B cell (primary cell): Measurements from ENCODE around the gene PPFIA4. TPM values are rescaled to one million over a fixed set of nuclear protein-coding genes. Genes with fewer than 3 reads are reported as not detected.

Source experiments
- ATAC-seq: fragments of 200-7000 bp; cut with Tn5 transposase; one replicate; pipeline ENCODE4 v1.10.0; 2021; ENCODE audit warnings: low read depth, mild to moderate bottlenecking, moderate number of reproducible peaks, moderate library complexity
- CTCF ChIA-PET: fragments of 350-600 bp; sonication (Branson Sonifier 250); formaldehyde crosslinking; loops from one replicate; lab custom pipeline; 2021; ENCODE audit warnings: antibody characterized with exemption, inconsistent platforms; lab: Charles Lee
- POLR2A ChIA-PET: fragments of 350-600 bp; sonication (Branson Sonifier 250); formaldehyde crosslinking; loops from one replicate; lab custom pipeline; 2021; ENCODE audit warnings: antibody characterized with exemption; lab: Charles Lee
- DNase-seq: peaks from one replicate; pipeline ENCODE4 v3.0.0; 2013
- H2AFZ ChIP-seq: 2 replicates; pipeline ENCODE4 v1.6.1; 2012; ENCODE audit warnings: mild to moderate bottlenecking, low read depth, low read length; ENCODE audit not compliant: insufficient read depth, poor library complexity, severe bottlenecking
- H3K27ac ChIP-seq, 2 donors: 1 replicate in 1 of 2; 2 replicates in 1 of 2; pipeline ENCODE4 v1.5.1; 2012 to 2013; ENCODE audit warnings: low read length in 2 of 2, mild to moderate bottlenecking in 2 of 2, moderate library complexity in 1 of 2
- H3K27me3 ChIP-seq, 4 experiments: fragments of 200-600 bp in 1 of 4; sonication (generic) in 1 of 4; replicated peaks in 1 of 4; 1 replicate in 2 of 4; 2 replicates in 2 of 4; pipeline versions ENCODE4 v1.6.1 to v1.7.0; 2013 to 2016; ENCODE audit warnings: low read length in 3 of 4, mild to moderate bottlenecking in 2 of 4, mixed read lengths in 1 of 4, moderate library complexity in 1 of 4; ENCODE audit not compliant: insufficient read depth in 4 of 4, control insufficient read depth in 3 of 4; ENCODE audit errors: control extremely low read depth in 1 of 4
- H3K36me3 ChIP-seq, 2 experiments: replicated peaks in 1 of 2; 1 replicate in 1 of 2; 2 replicates in 1 of 2; pipeline versions ENCODE4 v1.6.1 to v1.7.1; 2013; ENCODE audit warnings: low read length in 1 of 2; ENCODE audit not compliant: insufficient read depth in 2 of 2, control insufficient read depth in 1 of 2; ENCODE audit errors: control extremely low read depth in 1 of 2, extremely low read depth in 1 of 2
- H3K4me1 ChIP-seq, 2 donors: fragments of 200-600 bp in 1 of 2; sonication (generic) in 1 of 2; 1 replicate in 1 of 2; 2 replicates in 1 of 2; pipeline versions ENCODE4 v1.5.1 to v1.6.1; 2013 to 2017; ENCODE audit warnings: low read length in 2 of 2; ENCODE audit not compliant: control insufficient read depth in 2 of 2, insufficient read depth in 2 of 2
- H3K4me2 ChIP-seq: replicated peaks from 2 replicates; pipeline ENCODE3; 2012; ENCODE audit warnings: mild to moderate bottlenecking, low read depth, low read length; ENCODE audit not compliant: poor library complexity, severe bottlenecking
- H3K4me3 ChIP-seq, 5 experiments: fragments of 200-600 bp in 1 of 5; sonication (generic) in 1 of 5; 1 replicate in 3 of 5; 2 replicates in 2 of 5; pipeline versions ENCODE4 v1.5.1 to v1.7.0; 2011 to 2016; ENCODE audit warnings: low read length in 4 of 5, mild to moderate bottlenecking in 4 of 5, low read depth in 2 of 5, control low read depth in 1 of 5, moderate library complexity in 1 of 5; ENCODE audit not compliant: insufficient read depth in 1 of 5; ENCODE audit errors: control extremely low read depth in 1 of 5, extremely low read depth in 1 of 5
- H3K79me2 ChIP-seq: fragments of 200-600 bp; sonication (generic); one replicate; pipeline ENCODE4 v1.6.0; 2016; ENCODE audit warnings: low read length; ENCODE audit not compliant: control insufficient read depth, insufficient read depth
- H3K9ac ChIP-seq: fragments of 200-600 bp; sonication (generic); 2 replicates; pipeline ENCODE4 v1.6.1; 2017; ENCODE audit warnings: mild to moderate bottlenecking, low read length, moderate library complexity
- H3K9me3 ChIP-seq, 3 donors: one replicate each; pipeline versions ENCODE4 v1.6.1 to v1.7.1; 2013; ENCODE audit warnings: low read length in 2 of 3; ENCODE audit not compliant: control insufficient read depth in 2 of 3, insufficient read depth in 1 of 3; ENCODE audit errors: control extremely low read depth in 1 of 3
- H4K20me1 ChIP-seq: 2 replicates; pipeline ENCODE4 v1.6.0; 2012; ENCODE audit warnings: mild to moderate bottlenecking, low read length; ENCODE audit not compliant: insufficient read depth, control insufficient read depth, poor library complexity, severe bottlenecking
- H3K27ac Mint-ChIP-seq: one replicate; pipeline ENCODE4 v1.8.0; 2021; ENCODE audit warnings: mixed read lengths
- H3K27me3 Mint-ChIP-seq: one replicate; pipeline ENCODE4 v1.8.0; 2021; ENCODE audit warnings: mixed read lengths
- H3K4me1 Mint-ChIP-seq: one replicate; pipeline ENCODE4 v1.8.0; 2021; ENCODE audit warnings: mixed read lengths
- H3K4me3 Mint-ChIP-seq: one replicate; pipeline ENCODE4 v1.8.0; 2021; ENCODE audit warnings: mixed read lengths
- H3K9me3 Mint-ChIP-seq: one replicate; pipeline ENCODE4 v1.8.0; 2022; ENCODE audit warnings: mixed read lengths; ENCODE audit not compliant: insufficient read depth
- EZH2 ChIP-seq: IDR thresholded peaks from 2 replicates; pipeline ENCODE4 v1.6.1; 2012; ENCODE audit warnings: borderline replicate concordance, low read depth, mild to moderate bottlenecking, moderate library complexity, low read length; ENCODE audit not compliant: insufficient read depth, poor library complexity, severe bottlenecking
- WGBS: methylation state at CpG from one replicate; pipeline ENCODE4 v1.1.5; 2013; ENCODE audit warnings: missing lambda C conversion rate; ENCODE audit not compliant: insufficient coverage; 5-methylcytosine and 5-hydroxymethylcytosine counted together
- intact Hi-C: fragments of 100-400 bp; cut with micrococcal nuclease; formaldehyde crosslinking; loops from one replicate; pipeline ENCODE4 v1.10.0; 2022
- polyA plus RNA-seq: library from polyadenylated mRNA; depleted of rRNA; stranded (reverse); fragments of >200 nt; gene quantifications from 2 replicates; pipeline ENCODE4 v1.2.3, GENCODE V29; 2012
- total RNA-seq, 2 donors: library from RNA; stranded (reverse); fragments of 120-200 nt in 1 of 2; gene quantifications; 1 replicate in 1 of 2; 2 replicates in 1 of 2; pipeline versions ENCODE4 v1.2.3 to v1.2.4, GENCODE V29; 2013 to 2022
- TF ChIP-seq, protein P1 (sequence below): fragments of 200-600 bp; IDR thresholded peaks from one replicate; pipeline ENCODE4 v1.8.0; 2022; ENCODE audit warnings: antibody characterized with exemption, mild to moderate bottlenecking

Gene PPFIA4
- total and polyA plus RNA-seq, 2 donors (not counting 1 experiment from before 2014, with no cell fraction given) = 0.09 to 0.62 TPM

DNA sequence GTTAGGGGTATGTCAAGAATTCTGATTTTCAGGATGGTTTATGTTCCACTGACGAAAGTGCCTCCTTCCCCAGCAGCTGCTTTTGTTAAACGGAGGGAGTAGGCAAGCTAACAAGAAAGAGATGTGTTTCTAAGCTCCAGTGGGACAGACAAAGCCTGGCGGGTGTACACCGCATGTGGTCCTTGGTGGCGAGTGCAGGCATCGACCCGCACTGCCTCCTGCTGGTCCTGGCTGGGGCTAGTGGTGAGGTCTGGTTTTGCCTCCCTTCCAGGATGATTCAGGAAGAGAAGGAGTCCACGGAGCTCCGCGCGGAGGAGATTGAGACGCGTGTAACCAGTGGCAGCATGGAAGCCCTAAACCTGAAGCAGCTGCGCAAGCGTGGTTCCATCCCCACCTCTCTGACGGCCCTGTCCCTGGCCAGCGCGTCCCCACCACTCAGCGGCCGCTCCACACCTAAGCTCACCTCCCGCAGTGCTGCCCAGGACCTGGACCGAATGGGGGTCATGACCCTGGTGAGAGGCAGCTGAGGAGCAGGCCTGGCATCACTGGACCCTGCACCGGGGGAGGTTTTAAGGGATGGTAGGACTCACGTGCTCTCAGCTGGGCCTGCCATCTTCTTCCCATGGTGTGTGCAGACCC, 29.0 kb downstream of the PPFIA4 start:
- intact Hi-C loops = no loop called here
- no peak overlapping the region for H3K4me2 ChIP-seq
- Mint-ChIP-seq H3K27me3 (peaks cover 38% of the 10 kb centered on the region), H3K9me3 (no peaks in the 10 kb centered on the region), H3K27ac (no peak overlapping the region), H3K4me3 (no peak overlapping the region), H3K4me1 (no peaks in the 10 kb centered on the region)
- DNase-seq (no peak), ATAC-seq (no peak)
- CTCF ChIA-PET = interaction anchor here (1.2 to 3.1 kb wide), 2 partner anchors 10 to 16 kb away, joined by 4 to 9 read pairs; no protein-coding TSS in a partner anchor
- H3K27ac ChIP-seq = no peak overlapping the region
- peaks cover 0 to 9% (median 0%) of the 10 kb centered on the region in 4 experiments for H3K27me3 ChIP-seq
- no peak overlapping the region for H3K4me3 ChIP-seq
- H3K9ac ChIP-seq = no peak overlapping the region
- H3K79me2 ChIP-seq = no peaks in the 10 kb centered on the region
- no peak for TF ChIP-seq EZH2
- TF ChIP-seq, protein P1, sequence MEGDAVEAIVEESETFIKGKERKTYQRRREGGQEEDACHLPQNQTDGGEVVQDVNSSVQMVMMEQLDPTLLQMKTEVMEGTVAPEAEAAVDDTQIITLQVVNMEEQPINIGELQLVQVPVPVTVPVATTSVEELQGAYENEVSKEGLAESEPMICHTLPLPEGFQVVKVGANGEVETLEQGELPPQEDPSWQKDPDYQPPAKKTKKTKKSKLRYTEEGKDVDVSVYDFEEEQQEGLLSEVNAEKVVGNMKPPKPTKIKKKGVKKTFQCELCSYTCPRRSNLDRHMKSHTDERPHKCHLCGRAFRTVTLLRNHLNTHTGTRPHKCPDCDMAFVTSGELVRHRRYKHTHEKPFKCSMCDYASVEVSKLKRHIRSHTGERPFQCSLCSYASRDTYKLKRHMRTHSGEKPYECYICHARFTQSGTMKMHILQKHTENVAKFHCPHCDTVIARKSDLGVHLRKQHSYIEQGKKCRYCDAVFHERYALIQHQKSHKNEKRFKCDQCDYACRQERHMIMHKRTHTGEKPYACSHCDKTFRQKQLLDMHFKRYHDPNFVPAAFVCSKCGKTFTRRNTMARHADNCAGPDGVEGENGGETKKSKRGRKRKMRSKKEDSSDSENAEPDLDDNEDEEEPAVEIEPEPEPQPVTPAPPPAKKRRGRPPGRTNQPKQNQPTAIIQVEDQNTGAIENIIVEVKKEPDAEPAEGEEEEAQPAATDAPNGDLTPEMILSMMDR = no peak
- no peaks in the 10 kb centered on the region for H3K4me1 ChIP-seq
- H3K36me3 ChIP-seq = no peaks in the 10 kb centered on the region
- no peaks in the 10 kb centered on the region for H3K9me3 ChIP-seq
- POLR2A ChIA-PET = no interaction called here
- no peak overlapping the region for H2AFZ ChIP-seq
- 98% methylated on average over 23 of the region's 24 CpGs for WGBS
- no peaks in the 10 kb centered on the region for H4K20me1 ChIP-seq

GRCh38 chr1:203056012-203056411, 29.7 kb downstream of the PPFIA4 start:
- TF ChIP-seq, protein P1 = no peak
- no peak for TF ChIP-seq EZH2

More at GRCh38 chr1:203056012-203056411, 29.7 kb downstream of the PPFIA4 start:
- ATAC-seq (no peak), DNase-seq (no peak)
- Histone ChIP-seq H3K9ac (no peak overlapping the region), H3K27ac (no peak overlapping the region), H3K9me3 (no peaks in the 10 kb centered on the region), H3K79me2 (no peaks in the 10 kb centered on the region), H3K4me1 (no peaks in the 10 kb centered on the region), H2AFZ (no peak overlapping the region), H3K4me2 (no peak overlapping the region), H3K27me3 (peaks cover 0 to 9% (median 0%) of the 10 kb centered on the region in 4 experiments), H3K4me3 (no peak overlapping the region), H4K20me1 (no peaks in the 10 kb centered on the region), H3K36me3 (no peaks in the 10 kb centered on the region)
- CTCF ChIA-PET = interaction anchor here (3.1 kb wide), 1 partner anchor 17 kb away, joined by 9 read pairs; no protein-coding TSS in a partner anchor
- Mint-ChIP-seq H3K9me3 (no peaks in the 10 kb centered on the region), H3K4me3 (no peak overlapping the region), H3K27ac (no peak overlapping the region), H3K4me1 (no peaks in the 10 kb centered on the region), H3K27me3 (peaks cover 37% of the 10 kb centered on the region)
- WGBS = 90% methylated on average over 7 of the region's 7 CpGs
- intact Hi-C loops = no loop called here
- POLR2A ChIA-PET = no interaction called here
